Hair follicular keratinocyte (primary cell): ENCODE results near the gene SOD3. TPM values are rescaled to one million over a fixed set of nuclear protein-coding genes. Genes with fewer than 3 reads are reported as not detected.

Experiments used
- total RNA-seq: library from RNA; depleted of rRNA; stranded (reverse); fragments of >200 nt; gene quantifications from 2 replicates; pipeline ENCODE4 v1.2.3, GENCODE V29; 2015

SOD3 gene, protein sequence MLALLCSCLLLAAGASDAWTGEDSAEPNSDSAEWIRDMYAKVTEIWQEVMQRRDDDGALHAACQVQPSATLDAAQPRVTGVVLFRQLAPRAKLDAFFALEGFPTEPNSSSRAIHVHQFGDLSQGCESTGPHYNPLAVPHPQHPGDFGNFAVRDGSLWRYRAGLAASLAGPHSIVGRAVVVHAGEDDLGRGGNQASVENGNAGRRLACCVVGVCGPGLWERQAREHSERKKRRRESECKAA
- total RNA-seq = not detected in 2 replicates

DNA sequence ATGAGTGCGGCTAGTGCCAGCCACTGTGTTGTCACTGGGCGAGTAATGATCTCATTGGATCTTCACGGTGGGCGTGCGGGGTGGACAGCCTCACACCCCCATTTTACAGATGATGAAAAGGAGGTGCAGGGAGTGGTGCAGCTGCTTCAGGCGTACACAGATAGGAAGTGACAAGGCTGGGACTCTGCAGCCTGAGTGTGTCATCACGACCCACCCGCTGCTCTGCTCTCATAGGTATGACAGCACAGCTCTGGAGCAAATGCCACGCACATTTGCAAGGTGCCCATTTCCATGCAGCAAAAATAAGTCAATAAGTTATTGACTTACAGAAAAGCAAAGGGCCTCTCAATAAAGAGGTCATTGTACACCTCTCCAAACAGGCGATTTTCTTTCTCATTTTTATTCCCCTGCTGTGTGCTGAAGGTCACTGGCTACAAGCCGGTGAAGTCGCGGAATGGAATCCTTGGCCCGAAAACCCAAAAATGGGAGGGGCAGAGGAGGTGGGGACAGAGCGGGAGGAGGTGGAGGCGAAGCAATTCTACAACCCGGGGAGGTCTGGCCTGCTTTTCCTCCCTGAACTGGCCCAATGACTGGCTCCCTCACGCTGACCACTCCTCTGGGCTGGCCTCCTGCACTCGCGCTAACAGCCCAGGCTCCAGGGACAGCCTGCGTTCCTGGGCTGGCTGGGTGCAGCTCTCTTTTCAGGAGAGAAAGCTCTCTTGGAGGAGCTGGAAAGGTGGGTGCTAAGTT lies at the start of gene SOD3:
Gene SOD3 (plus strand): TSS at position 658 of the 750 bp plus-strand sequence. CDS start 3,949 bp downstream, outside the sequence.

Other genes with a start within 250 kb of the SOD3 start
- 94.0 and 119 TPM in 2 replicates for gene DHX15, start 211.0 kb upstream of the SOD3 start, total RNA-seq
- gene CCDC149, start 117.5 kb downstream of the SOD3 start, total RNA-seq = 2.3 and 2.6 TPM in 2 replicates
- gene LGI2, start 235.4 kb downstream of the SOD3 start, total RNA-seq = not detected in 2 replicates